RKO (cell line): Measurements from ENCODE around the gene LIME1.
A peak's percentile ranks its signal among the peaks of the same experiment; 100 is the strongest.

Experiments
- DNase-seq: peaks from one replicate; pipeline ENCODE4 v3.0.0-alpha.2; 2016; ENCODE audit warnings: low spot score

Gene LIME1

GRCh38 chr20:63739130-63740069 lies 2.9 kb downstream of the LIME1 start, which contains the start of gene SLC2A4RG:
Gene SLC2A4RG, plus strand, starts transcription at chr20:63739776. Its CDS starts 137 bp downstream, at chr20:63739913.
- peak; percentile 84 for DNase-seq

GRCh38 chr20:63740070-63740626 lies 3.7 kb downstream of the LIME1 start:
- DNase-seq: peak; percentile 63

- peak; percentile 88 for DNase-seq
Observed at GRCh38 chr20:63740627-63741353, 4.3 kb downstream of the LIME1 start.

GRCh38 chr20:63741354-63741675 lies 4.9 kb downstream of the LIME1 start:
- no peak for DNase-seq

- DNase-seq: no peak
Observed at GRCh38 chr20:63741676-63742380, 5.4 kb downstream of the LIME1 start.

GRCh38 chr20:63742381-63743024 lies 6.0 kb downstream of the LIME1 start:
- no peak for DNase-seq

GRCh38 chr20:63743210-63743970 lies 6.9 kb downstream of the LIME1 start:
- no peak for DNase-seq

- DNase-seq: no peak
Observed at GRCh38 chr20:63744158-63744557, 7.7 kb downstream of the LIME1 start.

- no peak for DNase-seq
Observed at GRCh38 chr20:63744574-63745423, 8.3 kb downstream of the LIME1 start.

GRCh38 chr20:63745424-63745805 lies 9.0 kb downstream of the LIME1 start:
- no peak for DNase-seq

- no peak for DNase-seq
Observed at GRCh38 chr20:63745961-63746731, 9.7 kb downstream of the LIME1 start.

- DNase-seq: no peak
Observed at GRCh38 chr20:63746751-63747315, 10.4 kb downstream of the LIME1 start.

- DNase-seq: no peak
Observed at GRCh38 chr20:63747622-63748069, 11.2 kb downstream of the LIME1 start.

GRCh38 chr20:63748070-63748933 lies 11.8 kb downstream of the LIME1 start:
- no peak for DNase-seq

GRCh38 chr20:63748934-63749270 lies 12.4 kb downstream of the LIME1 start:
- no peak for DNase-seq

GRCh38 chr20:63749597-63750508 lies 13.4 kb downstream of the LIME1 start:
- no peak for DNase-seq
